HG02970 (cell line): ENCODE measurements around the gene NKX1-2.
"Not testable (repeated sequence)": the region's sequence is repeated elsewhere in the genome, so short reads cannot be mapped to it uniquely, and the experiment has no call there.

Experiments used
- ATAC-seq: cut with Tn5 transposase; IDR thresholded peaks from one replicate; pipeline ENCODE4 v1.9.1; 2021; ENCODE audit warnings: mild to moderate bottlenecking, moderate library complexity, moderate number of reproducible peaks; ENCODE audit not compliant: unreplicated experiment, low FRiP score

Gene NKX1-2

DNA sequence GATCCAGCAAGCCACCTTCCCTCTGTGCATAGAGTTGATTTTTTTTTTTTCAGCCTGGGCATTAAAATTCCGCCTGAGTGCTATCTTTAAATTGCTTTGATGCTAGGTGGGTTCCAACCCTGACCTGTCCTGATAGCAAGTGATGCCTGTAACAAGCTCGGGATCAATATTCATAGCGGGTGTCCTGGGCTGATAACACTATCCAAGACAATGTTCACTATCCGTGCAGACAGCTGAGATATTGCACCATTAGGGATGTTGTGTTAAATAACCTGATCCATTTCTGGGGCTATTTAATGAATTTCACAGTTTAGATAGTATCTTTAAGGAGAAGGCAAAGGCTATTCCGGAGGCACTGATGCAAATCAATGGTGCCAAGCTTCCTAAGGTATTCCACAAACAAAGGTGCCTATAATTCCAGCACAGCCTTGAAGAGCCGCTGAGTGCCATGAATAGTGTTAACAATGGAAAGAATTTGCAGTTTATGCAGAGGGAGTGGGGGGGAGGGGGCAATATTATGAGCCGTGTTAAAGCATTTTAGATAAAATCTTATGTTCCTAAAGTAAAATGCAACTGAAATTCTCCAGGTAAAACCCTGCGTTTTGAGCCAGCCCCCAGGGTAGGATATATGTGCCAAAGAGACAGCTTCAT, 4.2 kb upstream of the NKX1-2 start:
- no peak for ATAC-seq

DNA sequence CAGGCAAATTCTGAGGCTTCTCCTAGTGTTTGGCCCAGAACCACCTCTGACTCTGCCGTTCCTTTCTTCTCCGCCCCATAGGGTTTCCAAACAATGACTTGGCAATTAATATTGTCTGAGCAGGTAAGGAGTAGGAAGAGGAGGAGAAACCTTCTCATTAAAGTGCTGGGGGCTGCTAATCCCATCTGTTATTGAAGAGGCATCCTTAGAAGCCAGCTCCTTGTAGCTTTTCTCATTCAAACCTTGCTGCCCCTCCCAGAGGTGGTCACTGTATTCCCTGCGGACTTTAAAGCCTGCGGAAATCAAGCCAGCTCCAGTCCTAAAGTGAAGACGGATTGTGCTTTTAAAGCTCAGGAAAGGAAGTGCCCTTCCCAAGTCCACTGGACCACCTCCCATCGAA, 1.4 kb upstream of the NKX1-2 start:
- no peak for ATAC-seq

DNA sequence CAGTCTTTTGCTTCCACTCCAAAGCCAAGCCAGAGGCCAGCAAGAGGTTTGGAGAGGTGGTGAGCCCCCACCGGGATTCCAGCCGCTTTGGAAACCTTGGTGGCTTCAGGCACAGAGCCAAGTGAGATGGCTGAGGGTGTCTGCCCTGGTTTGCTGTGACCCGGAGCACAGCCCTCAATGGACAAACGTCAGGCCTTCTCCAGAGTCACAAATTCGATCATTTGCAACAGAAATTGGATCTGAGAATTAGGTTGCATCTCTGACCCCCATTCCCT, 885 bp upstream of the NKX1-2 start:
- no peak for ATAC-seq

DNA sequence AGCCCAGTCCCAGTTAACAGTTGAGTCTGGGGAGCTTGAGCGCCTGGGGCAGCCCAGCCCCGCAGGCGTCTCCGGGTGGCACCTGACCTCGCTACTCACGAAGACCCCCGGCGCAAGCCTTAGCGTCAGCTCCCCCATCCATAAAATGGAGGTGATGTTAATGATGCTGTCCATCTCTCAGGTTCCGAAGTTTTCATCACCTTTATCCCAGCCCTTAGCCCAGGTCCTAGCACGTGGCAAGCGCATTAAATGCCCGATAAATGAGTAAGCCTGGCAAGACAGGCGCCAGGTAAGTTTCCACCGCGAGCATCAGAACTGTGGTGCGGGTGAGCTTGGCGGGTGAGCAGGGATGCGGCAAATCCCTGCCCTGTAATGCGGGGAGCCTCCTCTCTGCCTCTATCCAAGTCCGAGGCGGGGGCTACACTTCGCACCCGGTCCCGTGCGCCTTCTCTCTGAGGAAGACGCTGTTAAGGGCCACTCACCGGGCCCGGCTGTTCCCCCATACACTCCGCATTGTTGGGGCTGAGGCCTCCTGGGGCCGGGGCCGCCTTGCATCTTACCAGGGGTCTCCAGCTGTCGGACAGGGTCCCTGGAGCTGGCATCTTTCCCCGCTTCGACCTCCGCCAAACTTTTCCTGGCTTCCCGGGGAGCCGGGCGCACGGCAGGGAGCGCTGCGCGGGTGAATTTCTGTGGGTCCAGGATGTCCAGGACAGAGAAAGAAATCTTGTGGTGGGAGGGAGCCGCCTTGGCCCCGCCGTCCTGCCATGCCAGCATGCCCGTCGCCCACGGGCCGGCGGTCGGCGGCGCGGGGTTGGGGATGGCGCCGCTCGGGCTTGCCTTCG, 444 bp downstream of the NKX1-2 start:
- no peak for ATAC-seq

DNA sequence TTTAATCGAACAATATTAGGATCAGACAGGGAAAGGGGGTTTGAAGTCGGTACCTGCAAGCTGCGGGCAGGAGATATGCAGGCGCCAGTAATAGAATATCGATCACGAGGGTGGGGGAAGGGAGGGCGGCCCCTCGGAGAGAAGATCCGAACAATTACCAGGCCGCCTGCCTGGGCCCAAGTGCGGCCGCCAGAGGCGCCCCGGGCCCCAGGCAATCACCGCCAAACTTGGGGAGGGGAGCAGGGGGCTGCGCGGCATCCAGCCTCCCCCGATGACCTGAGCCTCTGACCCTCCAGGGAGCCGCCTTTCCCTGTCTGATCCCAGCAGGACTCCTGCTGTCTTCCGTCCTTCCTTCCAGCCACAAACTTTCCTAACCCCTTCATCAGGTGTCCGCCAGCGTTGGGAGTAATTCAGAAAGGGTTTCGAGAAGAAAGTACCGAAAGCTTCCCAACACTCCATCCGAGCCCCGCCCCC, 1.1 kb downstream of the NKX1-2 start:
- no peak for ATAC-seq

DNA sequence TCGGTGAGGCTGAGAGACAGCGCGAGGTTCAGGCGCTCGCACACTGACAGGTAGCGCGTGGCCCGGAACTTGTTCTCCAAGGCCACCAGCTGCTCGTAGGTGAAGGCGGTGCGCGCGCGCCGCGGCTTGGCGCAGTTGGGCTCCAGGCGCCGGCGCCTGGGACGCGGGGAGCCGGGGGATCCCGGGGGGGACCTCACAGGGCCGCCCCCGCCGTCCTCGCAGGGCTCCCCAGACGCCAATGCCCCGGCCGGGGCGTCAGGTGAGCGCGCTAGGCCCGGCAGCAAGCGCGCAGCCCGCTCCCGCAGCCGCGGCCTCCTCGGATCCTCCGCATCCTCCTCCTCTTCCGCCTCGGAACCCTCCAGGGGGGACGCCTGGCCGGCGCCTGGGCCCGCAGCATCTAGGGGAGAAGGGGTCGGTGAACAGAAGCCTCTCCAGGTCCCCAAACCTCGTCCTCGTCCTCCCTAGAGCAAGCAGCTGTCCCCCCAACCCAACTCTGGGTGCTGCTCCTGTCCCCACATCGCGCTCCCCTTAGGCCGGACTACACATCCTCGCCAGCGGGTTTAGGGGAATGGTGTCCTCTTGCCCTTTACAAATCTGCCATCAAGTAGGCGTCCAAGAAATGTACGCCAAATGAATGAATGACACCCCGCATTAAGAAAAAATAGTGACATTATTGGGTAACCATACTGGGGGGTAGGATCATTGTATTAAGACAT, 1.9 kb downstream of the NKX1-2 start:
- no peak for ATAC-seq

DNA sequence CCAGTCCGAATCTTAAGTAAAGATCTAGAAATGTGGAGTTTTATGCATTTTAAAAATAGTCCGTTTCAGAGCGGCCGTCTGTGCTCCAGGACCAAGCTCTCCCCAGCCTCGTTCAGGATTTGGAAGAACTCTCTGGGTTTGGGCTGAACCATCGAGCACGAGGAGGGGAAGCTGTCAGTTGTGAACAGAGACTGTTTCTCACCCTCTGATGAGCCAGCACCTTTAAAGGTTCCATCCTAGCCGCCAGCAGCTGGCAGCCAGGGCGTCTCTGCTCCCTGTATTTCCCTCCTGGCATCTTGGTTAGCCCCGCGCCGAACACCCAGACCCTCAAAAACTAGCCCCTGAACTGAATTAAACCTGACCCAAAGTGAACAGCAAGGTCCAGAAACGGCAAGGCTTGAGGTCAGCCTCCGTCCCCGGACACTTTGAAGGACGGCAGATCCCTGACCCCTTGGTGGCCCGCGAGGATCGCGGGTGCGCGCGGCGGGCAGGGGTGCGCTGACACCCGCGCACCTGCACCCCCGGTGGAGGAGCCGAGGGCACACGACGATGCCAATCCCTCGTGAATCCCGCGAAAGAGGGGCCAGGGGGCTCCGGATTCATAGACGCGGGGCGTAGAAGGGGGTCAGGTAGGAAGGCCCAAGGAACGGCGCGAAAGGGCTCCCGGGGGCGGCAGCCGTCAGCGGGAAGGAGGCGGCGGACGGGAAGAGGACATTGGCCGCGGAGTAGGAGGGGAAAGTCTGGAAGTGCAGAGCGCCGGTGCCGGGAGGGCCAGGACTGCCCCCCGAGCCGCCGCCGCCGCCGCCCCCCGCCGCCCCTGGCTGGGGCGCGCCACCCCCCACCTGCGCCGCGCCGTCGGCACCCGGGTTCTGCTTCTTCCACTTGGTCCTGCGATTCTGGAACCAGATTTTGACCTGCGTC, 2.7 kb downstream of the NKX1-2 start:
- ATAC-seq = no peak

DNA sequence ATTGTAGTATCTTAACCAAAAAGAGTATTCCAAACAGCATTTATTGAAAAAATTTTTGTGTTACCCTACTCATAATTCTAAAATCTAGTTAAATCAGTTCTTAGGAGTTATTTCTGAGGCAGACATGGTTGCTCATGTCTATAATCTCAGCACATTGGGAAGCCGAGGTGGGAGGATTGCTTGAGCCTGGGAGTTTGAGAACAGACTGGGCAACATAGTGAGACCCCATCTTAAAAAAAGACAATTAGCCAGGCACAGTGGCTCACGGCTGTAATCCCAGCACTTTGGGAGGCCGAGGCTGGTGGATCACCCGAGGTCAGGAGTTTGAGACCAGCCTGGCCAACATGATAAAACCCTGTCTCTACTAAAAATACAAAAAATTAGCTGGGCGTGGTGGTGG, 8.1 kb downstream of the NKX1-2 start:
- ATAC-seq = not testable (repeated sequence)

DNA sequence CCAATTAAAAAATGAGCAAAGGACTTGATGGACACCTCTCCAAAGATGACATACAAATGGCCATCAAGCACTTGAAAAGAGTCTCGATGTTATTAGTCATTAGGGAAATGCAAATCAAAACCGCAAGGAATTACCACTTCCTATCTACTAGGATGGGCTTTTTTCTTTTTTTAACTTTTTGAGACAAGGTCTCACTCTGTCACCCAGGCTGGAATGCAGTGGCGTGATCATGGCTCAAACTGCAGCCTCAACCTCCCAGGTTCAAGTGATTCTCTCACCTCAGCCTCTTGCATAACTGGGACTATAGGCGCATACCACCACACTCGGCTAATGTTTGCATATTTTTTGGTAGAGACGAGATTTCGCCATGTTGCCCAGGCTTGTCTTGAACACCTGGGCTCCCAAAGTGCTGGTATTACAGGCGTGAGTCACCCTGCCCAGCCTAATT, 13.6 kb downstream of the NKX1-2 start:
- no peak for ATAC-seq

DNA sequence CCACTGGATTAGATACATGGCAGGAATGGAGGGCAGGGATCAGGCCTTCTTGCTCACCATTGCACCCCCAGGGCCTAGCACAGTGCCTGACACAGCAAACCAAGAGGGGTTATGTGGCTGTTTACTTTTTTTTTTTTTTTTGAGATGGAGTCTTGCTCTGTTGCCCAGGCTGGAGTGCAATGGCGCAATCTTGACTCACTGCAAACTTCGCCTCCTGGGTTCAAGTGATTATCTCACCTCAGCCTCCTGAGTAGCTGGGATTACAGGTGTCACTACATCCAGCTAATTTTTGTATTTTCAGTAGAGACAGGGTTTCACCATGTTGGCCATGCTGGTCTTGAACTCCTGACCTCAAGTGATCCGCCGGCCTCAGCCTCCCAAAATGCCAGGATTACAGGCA, 14.2 kb downstream of the NKX1-2 start:
- not testable (repeated sequence) for ATAC-seq

DNA sequence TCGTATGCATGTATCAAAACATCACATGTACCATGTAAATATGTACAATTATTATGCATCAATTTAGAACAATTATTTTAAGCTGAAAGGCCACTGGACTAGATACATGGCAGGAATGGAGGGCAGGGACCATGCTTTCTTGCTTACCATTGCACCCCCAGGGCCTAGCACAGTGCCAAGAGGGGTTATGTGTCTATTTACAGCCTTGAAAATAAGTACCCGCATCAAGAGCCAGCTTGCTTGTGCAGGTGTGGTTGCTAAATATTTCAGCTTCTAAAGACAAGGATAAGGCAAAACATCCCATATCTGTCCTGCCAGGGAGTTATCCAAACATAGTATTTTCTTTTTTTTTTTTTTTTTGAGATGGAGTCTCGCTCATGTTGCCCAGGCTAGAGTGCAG, 16.4 kb downstream of the NKX1-2 start:
- no peak for ATAC-seq

DNA sequence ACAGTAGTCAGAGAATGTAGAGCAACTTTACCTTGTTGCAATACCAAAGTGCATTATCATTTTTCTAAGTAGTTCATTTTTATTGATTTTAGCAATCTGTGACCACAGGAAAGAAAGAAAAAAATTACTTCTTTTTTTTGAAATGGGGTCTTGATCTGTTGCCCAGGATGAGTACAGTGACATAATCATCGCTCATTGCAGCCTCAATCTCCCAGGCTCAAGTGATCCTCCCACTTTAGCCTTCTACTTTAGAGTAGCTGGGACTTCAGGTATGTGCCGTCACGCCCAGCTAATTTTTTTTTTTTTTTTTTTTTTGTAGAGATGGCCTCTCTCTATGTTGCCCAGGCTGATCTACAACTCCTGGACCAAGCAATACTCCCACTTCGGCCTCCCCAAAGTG, 19.8 kb downstream of the NKX1-2 start:
- ATAC-seq = no peak

DNA sequence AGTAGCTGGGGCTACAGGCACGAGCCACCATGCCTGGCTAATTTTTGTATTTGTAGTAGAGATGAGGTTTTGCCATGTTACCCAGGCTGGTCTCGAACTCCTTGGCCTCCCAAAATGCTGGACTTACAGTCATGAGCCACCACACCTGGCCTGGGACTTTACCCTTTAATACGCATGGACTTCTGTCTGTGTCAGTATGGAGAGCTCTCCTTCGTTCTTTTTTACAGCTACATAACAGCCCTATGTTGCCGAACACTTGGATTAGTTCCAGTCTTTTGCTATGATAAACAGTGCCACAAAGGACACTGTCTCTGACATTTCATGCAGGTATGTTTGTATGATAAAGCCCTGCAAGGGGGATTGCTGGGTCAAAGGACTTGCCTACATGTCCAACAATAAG, 20.3 kb downstream of the NKX1-2 start:
- no peak for ATAC-seq

DNA sequence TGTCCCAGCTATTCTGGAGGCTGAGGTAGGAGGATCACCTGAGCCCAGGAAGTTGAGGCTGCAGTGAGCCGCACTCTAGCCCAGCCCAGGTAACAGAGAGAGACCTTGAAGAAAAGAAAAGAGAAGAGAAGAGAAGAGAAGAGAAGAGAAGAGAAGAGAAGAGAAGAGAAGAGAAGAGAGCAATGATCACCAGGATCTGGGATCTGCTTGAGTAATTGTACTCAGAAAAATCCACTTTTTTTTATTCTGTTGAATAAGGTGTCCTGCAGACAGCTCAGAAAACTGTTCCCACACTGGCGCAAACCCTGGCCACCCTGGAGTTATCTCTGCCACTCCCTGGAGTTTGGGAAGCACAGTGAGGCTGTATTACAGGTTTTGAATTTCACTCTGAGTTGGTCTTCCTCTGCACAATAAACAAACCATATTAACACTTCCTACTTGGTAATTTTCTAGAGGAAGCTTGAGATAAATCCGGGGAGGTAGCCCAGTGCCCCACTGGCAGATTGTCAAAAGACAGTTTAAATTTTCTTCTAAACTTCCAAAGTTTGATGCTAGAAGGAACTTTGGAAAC, 21.5 kb downstream of the NKX1-2 start:
- no peak for ATAC-seq

DNA sequence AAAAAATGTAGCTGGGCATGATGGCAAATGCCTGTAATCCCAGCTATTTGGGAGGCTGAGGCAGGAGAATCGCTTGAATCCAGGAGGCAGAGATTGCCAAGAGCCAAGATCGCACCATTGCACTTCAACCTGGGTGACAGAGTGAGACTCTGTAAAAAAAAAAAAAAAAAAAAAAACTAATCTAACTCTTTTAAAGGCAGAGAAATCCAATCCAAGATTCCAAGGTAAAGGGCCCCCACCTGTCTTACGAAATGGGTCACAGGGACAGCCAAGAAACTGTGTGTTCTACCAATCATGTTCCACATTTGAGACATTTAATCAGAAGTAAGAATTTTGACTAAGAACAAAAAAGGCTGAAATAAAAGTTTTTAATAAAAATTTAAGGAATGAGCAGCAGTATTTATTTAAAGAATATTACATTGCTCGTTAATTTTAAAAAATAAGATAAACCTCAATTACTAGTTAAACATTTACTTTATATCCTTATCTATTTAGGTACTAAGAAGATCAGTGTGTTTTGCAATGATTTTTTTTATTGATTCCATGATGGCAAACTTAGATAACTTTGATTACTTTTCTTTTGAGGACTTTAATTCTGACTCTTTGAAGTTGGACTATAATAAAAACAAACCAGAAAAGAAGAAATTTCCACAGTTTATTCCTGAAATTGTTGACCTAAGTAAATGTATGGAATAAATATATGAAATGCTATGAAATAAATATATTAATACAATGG, 24.4 kb downstream of the NKX1-2 start:
- ATAC-seq = no peak

DNA sequence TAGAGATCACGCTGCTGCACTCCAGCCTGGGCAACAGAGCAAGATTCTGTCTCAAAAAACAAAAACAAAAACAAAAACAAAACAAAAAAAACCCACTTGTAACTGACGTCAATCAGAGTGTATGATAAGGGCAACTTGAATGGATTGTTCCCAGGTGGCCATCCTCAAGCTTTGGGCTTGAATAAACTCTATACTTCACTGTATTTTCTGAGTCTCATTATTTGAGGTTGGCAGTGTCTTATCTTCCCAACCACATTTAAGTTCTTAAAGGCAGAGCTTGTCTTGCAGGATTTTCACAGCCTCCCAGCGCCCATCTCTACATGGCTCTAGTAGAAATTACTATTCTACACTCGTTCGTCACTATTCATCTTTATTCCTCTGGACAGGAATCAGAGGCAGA, 26.0 kb downstream of the NKX1-2 start:
- no peak for ATAC-seq

DNA sequence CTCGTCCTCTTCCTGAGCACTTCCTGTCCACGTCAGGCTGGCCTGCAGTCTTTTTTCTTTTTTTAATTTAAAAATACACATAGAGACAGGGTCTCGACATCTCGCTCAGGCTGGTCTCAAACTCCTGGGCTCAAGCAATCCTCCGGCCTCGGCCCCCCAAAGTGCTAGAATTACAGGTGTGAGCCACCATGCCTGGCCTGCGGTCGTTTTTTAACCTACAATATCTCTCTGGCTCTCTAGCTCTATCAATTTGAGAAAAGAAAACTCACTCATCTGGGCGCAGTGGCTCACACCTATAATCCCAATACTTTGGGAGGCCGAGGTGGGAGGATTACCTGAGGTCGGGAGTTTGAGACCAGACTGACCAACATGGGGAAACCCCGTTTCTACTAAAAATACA, 27.1 kb downstream of the NKX1-2 start:
- ATAC-seq = no peak

DNA sequence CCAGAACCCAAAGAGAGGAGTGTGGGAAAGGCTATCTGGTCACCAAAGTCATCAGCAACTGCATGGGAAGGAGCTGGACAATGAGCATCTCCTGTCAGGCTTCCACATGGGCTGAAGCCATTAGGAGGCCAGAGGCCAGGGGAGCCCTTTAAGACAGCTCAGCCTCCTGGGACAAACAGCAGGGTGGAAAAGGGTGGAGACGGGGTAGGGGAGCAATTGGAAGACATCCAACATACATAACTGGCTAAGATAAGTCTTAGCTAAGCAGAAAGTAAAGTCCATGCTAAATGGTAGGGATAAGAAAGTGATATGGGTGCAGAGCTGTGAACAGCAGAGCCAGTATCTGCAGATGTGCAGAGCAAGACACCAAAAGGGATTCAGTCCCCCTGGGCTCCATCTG, 29.6 kb downstream of the NKX1-2 start:
- ATAC-seq = no peak

DNA sequence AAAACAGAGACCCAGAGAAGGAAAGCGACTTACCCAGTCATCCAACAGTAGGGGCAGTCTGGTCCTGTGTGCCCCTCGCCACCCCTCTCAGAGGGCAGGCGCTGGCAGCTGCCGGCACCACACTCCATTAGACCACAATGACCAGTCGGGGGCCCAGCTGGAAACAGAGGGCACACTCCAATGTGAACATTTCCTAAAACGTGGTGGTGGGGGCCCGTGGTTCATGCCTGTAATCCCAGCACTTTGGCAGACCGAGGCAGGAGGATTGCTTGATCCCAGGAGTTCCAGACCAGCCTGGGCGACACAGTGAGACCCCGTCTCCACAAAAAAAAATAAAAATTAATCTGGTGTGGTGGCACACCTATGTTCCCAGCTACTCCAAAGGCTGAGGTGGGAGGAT, 30.2 kb downstream of the NKX1-2 start:
- ATAC-seq = no peak
